ENCODE results near the gene CENPU.

Gene CENPU

GRCh38 chr4:184680698-184681097 lies 53.2 kb downstream of the CENPU start:
- DNase-seq (ENCODE audit: low spot score), result no peak
- no peak overlapping the region for H3K27ac ChIP-seq (ENCODE audit: poor library complexity, severe bottlenecking)

GRCh38 chr4:184675821-184676492 lies 57.9 kb downstream of the CENPU start:
- ATAC-seq (ENCODE audit: low read depth), result no peak
- no peak overlapping the region for H3K4me3 ChIP-seq (ENCODE audit: severe bottlenecking)
- no peaks in the 10 kb centered on the region for H3K27me3 ChIP-seq (ENCODE audit: insufficient read depth, poor library complexity, severe bottlenecking)
- no peak for TF ChIP-seq CTCF (IDR thresholded peaks at IDR 0.05; ENCODE audit: poor library complexity, severe bottlenecking)
- no peak overlapping the region for H3K27ac ChIP-seq (ENCODE audit: poor library complexity, severe bottlenecking)
- no peak for DNase-seq (ENCODE audit: low spot score)
- peaks cover 54% of the 10 kb centered on the region for H3K36me3 ChIP-seq (ENCODE audit: low read depth)
- no peaks in the 10 kb centered on the region for H3K9me3 ChIP-seq (ENCODE audit: severe bottlenecking)
- peaks cover 11% of the 10 kb centered on the region for H3K4me1 ChIP-seq (ENCODE audit: insufficient read depth, poor library complexity, severe bottlenecking)

More at GRCh38 chr4:184680698-184681097, 53.2 kb downstream of the CENPU start:
- peak; percentile 29; the same call in 1 of the 3 replicates for ATAC-seq (ENCODE audit: low read depth)
- Histone ChIP-seq H3K27me3 (ENCODE audit: insufficient read depth, poor library complexity, severe bottlenecking) (no peaks in the 10 kb centered on the region), H3K36me3 (ENCODE audit: low read depth) (peaks cover 27% of the 10 kb centered on the region; the same call in 1 of the 2 replicates), H3K4me3 (ENCODE audit: severe bottlenecking) (no peak overlapping the region), H3K9me3 (ENCODE audit: severe bottlenecking) (no peaks in the 10 kb centered on the region), H3K4me1 (ENCODE audit: insufficient read depth, poor library complexity, severe bottlenecking) (peaks cover 14% of the 10 kb centered on the region)
- no peak for TF ChIP-seq CTCF (IDR thresholded peaks at IDR 0.05; ENCODE audit: poor library complexity, severe bottlenecking)

GRCh38 chr4:184675018-184675417 lies 58.9 kb downstream of the CENPU start:
- H3K27me3 ChIP-seq (ENCODE audit: insufficient read depth, poor library complexity, severe bottlenecking), result no peaks in the 10 kb centered on the region
- DNase-seq (ENCODE audit: low spot score) (no peak), ATAC-seq (ENCODE audit: low read depth) (no peak)
- H3K27ac ChIP-seq (ENCODE audit: poor library complexity, severe bottlenecking), result no peak overlapping the region
- H3K36me3 ChIP-seq (ENCODE audit: low read depth), result peaks cover 60% of the 10 kb centered on the region
- H3K9me3 ChIP-seq (ENCODE audit: severe bottlenecking), result no peaks in the 10 kb centered on the region
- peaks cover 8% of the 10 kb centered on the region for H3K4me1 ChIP-seq (ENCODE audit: insufficient read depth, poor library complexity, severe bottlenecking)
- TF ChIP-seq CTCF (IDR thresholded peaks at IDR 0.05; ENCODE audit: poor library complexity, severe bottlenecking), result no peak
- H3K4me3 ChIP-seq (ENCODE audit: severe bottlenecking), result no peak overlapping the region

GRCh38 chr4:184674011-184674410 lies 59.9 kb downstream of the CENPU start:
- TF ChIP-seq CTCF (IDR thresholded peaks at IDR 0.05; ENCODE audit: poor library complexity, severe bottlenecking), result no peak

GRCh38 chr4:184672741-184673140 lies 61.2 kb downstream of the CENPU start:
- no peak overlapping the region for H3K27ac ChIP-seq (ENCODE audit: poor library complexity, severe bottlenecking)
- no peak for TF ChIP-seq CTCF (IDR thresholded peaks at IDR 0.05; ENCODE audit: poor library complexity, severe bottlenecking)
- ATAC-seq (ENCODE audit: low read depth) (no peak), DNase-seq (ENCODE audit: low spot score) (no peak)
- no peaks in the 10 kb centered on the region for H3K9me3 ChIP-seq (ENCODE audit: severe bottlenecking)
- H3K27me3 ChIP-seq (ENCODE audit: insufficient read depth, poor library complexity, severe bottlenecking), result no peaks in the 10 kb centered on the region
- peaks cover 8% of the 10 kb centered on the region for H3K4me1 ChIP-seq (ENCODE audit: insufficient read depth, poor library complexity, severe bottlenecking)
- no peak overlapping the region for H3K4me3 ChIP-seq (ENCODE audit: severe bottlenecking)
- peaks cover 60% of the 10 kb centered on the region for H3K36me3 ChIP-seq (ENCODE audit: low read depth)

More at GRCh38 chr4:184674011-184674410, 59.9 kb downstream of the CENPU start:
- Histone ChIP-seq H3K9me3 (ENCODE audit: severe bottlenecking) (no peaks in the 10 kb centered on the region), H3K27me3 (ENCODE audit: insufficient read depth, poor library complexity, severe bottlenecking) (no peaks in the 10 kb centered on the region), H3K4me3 (ENCODE audit: severe bottlenecking) (no peak overlapping the region), H3K36me3 (ENCODE audit: low read depth) (peaks cover 59% of the 10 kb centered on the region), H3K4me1 (ENCODE audit: insufficient read depth, poor library complexity, severe bottlenecking) (peaks cover 8% of the 10 kb centered on the region), H3K27ac (ENCODE audit: poor library complexity, severe bottlenecking) (no peak overlapping the region)
- DNase-seq (ENCODE audit: low spot score) (no peak), ATAC-seq (ENCODE audit: low read depth) (no peak)

Data from RWPE2 (cell line).